Embryonic facial prominence (tissue), 1 donor: ENCODE measurements around the gene TNNI2.
A peak's percentile ranks its signal among the peaks of the same experiment; 100 is the strongest.

Source experiments
- DNase-seq: peaks from one replicate; pipeline ENCODE4 v3.0.0-alpha.2; 2016; ENCODE audit errors: extremely low spot score

TNNI2 gene

GRCh38 chr11:1834779-1835670, 3.8 kb upstream of the TNNI2 start, which contains the start of gene SYT8:
Gene SYT8, plus strand, starts transcription at chr11:1834990. Its CDS starts 116 bp downstream, at chr11:1835106.
- no peak for DNase-seq

- DNase-seq: no peak
Observed at GRCh38 chr11:1835671-1836010, 3.1 kb upstream of the TNNI2 start.

GRCh38 chr11:1836011-1836945, 2.5 kb upstream of the TNNI2 start:
- DNase-seq: no peak

- peak; percentile 71 for DNase-seq
Observed at GRCh38 chr11:1837171-1838076, 1.4 kb upstream of the TNNI2 start.

- DNase-seq: no peak
Observed at GRCh38 chr11:1838077-1838425, 730 bp upstream of the TNNI2 start.

GRCh38 chr11:1839204-1839923, 583 bp downstream of the TNNI2 start:
- DNase-seq: no peak

GRCh38 chr11:1839924-1840779, 1.4 kb downstream of the TNNI2 start:
- no peak for DNase-seq

- DNase-seq: no peak
Observed at GRCh38 chr11:1840780-1841480, 2.1 kb downstream of the TNNI2 start.

GRCh38 chr11:1841511-1842148, 2.8 kb downstream of the TNNI2 start:
- no peak for DNase-seq

- DNase-seq: no peak
Observed at GRCh38 chr11:1842149-1843097, 3.6 kb downstream of the TNNI2 start.

GRCh38 chr11:1843098-1843473, 4.3 kb downstream of the TNNI2 start:
- DNase-seq: no peak

- no peak for DNase-seq
Observed at GRCh38 chr11:1843796-1844195, 5.0 kb downstream of the TNNI2 start.

GRCh38 chr11:1844221-1845094, 5.7 kb downstream of the TNNI2 start:
- no peak for DNase-seq

- no peak for DNase-seq
Observed at GRCh38 chr11:1845095-1845429, 6.3 kb downstream of the TNNI2 start.

GRCh38 chr11:1845561-1846452, 7.0 kb downstream of the TNNI2 start:
- DNase-seq: no peak

GRCh38 chr11:1846453-1846932, 7.7 kb downstream of the TNNI2 start:
- DNase-seq: no peak
